ENCODE results near the gene RXRB. TPM values are rescaled to one million over a fixed set of nuclear protein-coding genes. Genes with fewer than 3 reads are reported as not detected.
A peak's percentile ranks its signal among the peaks of the same experiment; 100 is the strongest.

RXRB gene
- total and polyA plus RNA-seq, 2 of the 13 experiments (the other 11 are each of a cell fraction or from before 2014, with no cell fraction given): 26.7 to 55.7 TPM

- TF ChIP-seq, protein P1, sequence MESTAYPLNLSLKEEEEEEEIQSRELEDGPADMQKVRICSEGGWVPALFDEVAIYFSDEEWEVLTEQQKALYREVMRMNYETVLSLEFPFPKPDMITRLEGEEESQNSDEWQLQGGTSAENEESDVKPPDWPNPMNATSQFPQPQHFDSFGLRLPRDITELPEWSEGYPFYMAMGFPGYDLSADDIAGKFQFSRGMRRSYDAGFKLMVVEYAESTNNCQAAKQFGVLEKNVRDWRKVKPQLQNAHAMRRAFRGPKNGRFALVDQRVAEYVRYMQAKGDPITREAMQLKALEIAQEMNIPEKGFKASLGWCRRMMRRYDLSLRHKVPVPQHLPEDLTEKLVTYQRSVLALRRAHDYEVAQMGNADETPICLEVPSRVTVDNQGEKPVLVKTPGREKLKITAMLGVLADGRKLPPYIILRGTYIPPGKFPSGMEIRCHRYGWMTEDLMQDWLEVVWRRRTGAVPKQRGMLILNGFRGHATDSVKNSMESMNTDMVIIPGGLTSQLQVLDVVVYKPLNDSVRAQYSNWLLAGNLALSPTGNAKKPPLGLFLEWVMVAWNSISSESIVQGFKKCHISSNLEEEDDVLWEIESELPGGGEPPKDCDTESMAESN (CRISPR knock-in tag; conservative IDR thresholded peaks at IDR 0.05): no peak
- TF ChIP-seq, protein P2, sequence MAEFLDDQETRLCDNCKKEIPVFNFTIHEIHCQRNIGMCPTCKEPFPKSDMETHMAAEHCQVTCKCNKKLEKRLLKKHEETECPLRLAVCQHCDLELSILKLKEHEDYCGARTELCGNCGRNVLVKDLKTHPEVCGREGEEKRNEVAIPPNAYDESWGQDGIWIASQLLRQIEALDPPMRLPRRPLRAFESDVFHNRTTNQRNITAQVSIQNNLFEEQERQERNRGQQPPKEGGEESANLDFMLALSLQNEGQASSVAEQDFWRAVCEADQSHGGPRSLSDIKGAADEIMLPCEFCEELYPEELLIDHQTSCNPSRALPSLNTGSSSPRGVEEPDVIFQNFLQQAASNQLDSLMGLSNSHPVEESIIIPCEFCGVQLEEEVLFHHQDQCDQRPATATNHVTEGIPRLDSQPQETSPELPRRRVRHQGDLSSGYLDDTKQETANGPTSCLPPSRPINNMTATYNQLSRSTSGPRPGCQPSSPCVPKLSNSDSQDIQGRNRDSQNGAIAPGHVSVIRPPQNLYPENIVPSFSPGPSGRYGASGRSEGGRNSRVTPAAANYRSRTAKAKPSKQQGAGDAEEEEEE (CRISPR knock-in tag; IDR thresholded peaks at IDR 0.05; ENCODE audit: borderline replicate concordance): no peak
- TF ChIP-seq MTERF4 (CRISPR knock-in tag; IDR thresholded peaks at IDR 0.05) (peak; percentile 82; the same call in 1 of the 2 replicates), ZNF10 (CRISPR knock-in tag; IDR thresholded peaks at IDR 0.05; ENCODE audit: borderline replicate concordance, low read depth) (no peak), ELF3 (CRISPR knock-in tag; IDR thresholded peaks at IDR 0.05) (no peak), ATAD3A (CRISPR knock-in tag; IDR thresholded peaks at IDR 0.05) (no peak), SSRP1 (CRISPR knock-in tag; IDR thresholded peaks at IDR 0.05) (no peak; the same call in 1 of the 2 replicates), SRSF1 (optimal IDR thresholded peaks at IDR 0.05; ENCODE audit: low read depth, low read length) (no peak), ZNF878 (CRISPR knock-in tag; IDR thresholded peaks at IDR 0.05) (0 out of 2 replicates have a peak, but pooled peaks have one; percentile 22), ZNF468 (CRISPR knock-in tag; IDR thresholded peaks at IDR 0.05) (0 out of 2 replicates have a peak, but pooled peaks have one; percentile 50), GPN1 (CRISPR knock-in tag; IDR thresholded peaks at IDR 0.05; ENCODE audit: borderline replicate concordance) (peak; percentile 15; the same call in 1 of the 2 replicates), NFIC (IDR thresholded peaks at IDR 0.05; ENCODE audit: low read length) (no peak), ZKSCAN1 (IDR thresholded peaks at IDR 0.05; ENCODE audit: low read length) (no peak), NR0B2 (CRISPR knock-in tag; IDR thresholded peaks at IDR 0.05) (no peak), AGO1 (IDR thresholded peaks at IDR 0.05; ENCODE audit: low read depth, low read length, poor library complexity, severe bottlenecking) (no peak), ZFP37 (CRISPR knock-in tag; IDR thresholded peaks at IDR 0.05; ENCODE audit: borderline replicate concordance) (peak; percentile 45; the same call in 1 of the 2 replicates)
- TF ChIP-seq, protein P3, sequence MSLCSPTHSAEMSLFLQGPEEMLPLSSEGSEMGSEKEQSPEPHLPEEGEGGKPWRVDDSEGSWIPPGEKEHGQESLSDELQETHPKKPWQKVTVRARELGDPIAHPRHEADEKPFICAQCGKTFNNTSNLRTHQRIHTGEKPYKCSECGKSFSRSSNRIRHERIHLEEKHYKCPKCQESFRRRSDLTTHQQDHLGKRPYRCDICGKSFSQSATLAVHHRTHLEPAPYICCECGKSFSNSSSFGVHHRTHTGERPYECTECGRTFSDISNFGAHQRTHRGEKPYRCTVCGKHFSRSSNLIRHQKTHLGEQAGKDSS (CRISPR knock-in tag; IDR thresholded peaks at IDR 0.05; ENCODE audit: borderline replicate concordance, low read depth): no peak
- TF ChIP-seq, protein P4, sequence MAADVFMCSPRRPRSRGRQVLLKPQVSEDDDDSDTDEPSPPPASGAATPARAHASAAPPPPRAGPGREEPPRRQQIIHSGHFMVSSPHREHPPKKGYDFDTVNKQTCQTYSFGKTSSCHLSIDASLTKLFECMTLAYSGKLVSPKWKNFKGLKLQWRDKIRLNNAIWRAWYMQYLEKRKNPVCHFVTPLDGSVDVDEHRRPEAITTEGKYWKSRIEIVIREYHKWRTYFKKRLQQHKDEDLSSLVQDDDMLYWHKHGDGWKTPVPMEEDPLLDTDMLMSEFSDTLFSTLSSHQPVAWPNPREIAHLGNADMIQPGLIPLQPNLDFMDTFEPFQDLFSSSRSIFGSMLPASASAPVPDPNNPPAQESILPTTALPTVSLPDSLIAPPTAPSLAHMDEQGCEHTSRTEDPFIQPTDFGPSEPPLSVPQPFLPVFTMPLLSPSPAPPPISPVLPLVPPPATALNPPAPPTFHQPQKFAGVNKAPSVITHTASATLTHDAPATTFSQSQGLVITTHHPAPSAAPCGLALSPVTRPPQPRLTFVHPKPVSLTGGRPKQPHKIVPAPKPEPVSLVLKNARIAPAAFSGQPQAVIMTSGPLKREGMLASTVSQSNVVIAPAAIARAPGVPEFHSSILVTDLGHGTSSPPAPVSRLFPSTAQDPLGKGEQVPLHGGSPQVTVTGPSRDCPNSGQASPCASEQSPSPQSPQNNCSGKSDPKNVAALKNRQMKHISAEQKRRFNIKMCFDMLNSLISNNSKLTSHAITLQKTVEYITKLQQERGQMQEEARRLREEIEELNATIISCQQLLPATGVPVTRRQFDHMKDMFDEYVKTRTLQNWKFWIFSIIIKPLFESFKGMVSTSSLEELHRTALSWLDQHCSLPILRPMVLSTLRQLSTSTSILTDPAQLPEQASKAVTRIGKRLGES (CRISPR knock-in tag; IDR thresholded peaks at IDR 0.05; ENCODE audit: borderline replicate concordance): no peak
These were observed 681 bp upstream of the RXRB start (continued) for GRCh38 chr6:33201147-33201545.
